GM23338 (cell line): ENCODE measurements around the gene NADK2. TPM values are rescaled to one million over a fixed set of nuclear protein-coding genes. Genes with fewer than 3 reads are reported as not detected.

Experiments
- ATAC-seq: fragments of 200-7000 bp; cut with Tn5 transposase; 3 replicates; pipeline ENCODE4 v1.9.1; 2020
- DNase-seq: peaks from one replicate; pipeline ENCODE4 v3.0.0-alpha.2; 2015; ENCODE audit warnings: low spot score
- H2AFZ ChIP-seq: fragments of 200-600 bp; sonication (generic); 2 replicates; pipeline ENCODE4 v1.8.0; 2016; ENCODE audit warnings: antibody characterized with exemption, mild to moderate bottlenecking, moderate library complexity
- H3F3A ChIP-seq: fragments of 200-600 bp; sonication (generic); replicated peaks from 2 replicates; pipeline ENCODE4 v1.8.0; 2017; ENCODE audit warnings: antibody characterized with exemption, mixed run types, low read depth
- H3K27ac ChIP-seq: fragments of 200-600 bp; sonication (generic); 2 replicates; pipeline ENCODE4 v1.6.1; 2016; ENCODE audit warnings: low read depth
- H3K27me3 ChIP-seq: fragments of 200-600 bp; sonication (generic); 2 replicates; pipeline ENCODE4 v1.8.0; 2016; ENCODE audit warnings: mild to moderate bottlenecking, mixed run types, moderate library complexity; ENCODE audit not compliant: insufficient read depth
- H3K36me3 ChIP-seq: fragments of 200-600 bp; sonication (generic); 2 replicates; pipeline ENCODE4 v1.8.0; 2016; ENCODE audit warnings: mild to moderate bottlenecking; ENCODE audit not compliant: insufficient read depth
- H3K4me1 ChIP-seq: fragments of 200-600 bp; sonication (generic); 2 replicates; pipeline ENCODE4 v1.8.0; 2016; ENCODE audit warnings: mild to moderate bottlenecking, moderate library complexity; ENCODE audit not compliant: insufficient read depth
- H3K4me2 ChIP-seq: fragments of 200-600 bp; sonication (generic); 2 replicates; pipeline ENCODE4 v1.7.1; 2017; ENCODE audit warnings: mixed run types
- H3K4me3 ChIP-seq: fragments of 200-600 bp; sonication (generic); 2 replicates; pipeline ENCODE4 v1.6.1; 2016; ENCODE audit warnings: mixed run types
- H3K79me2 ChIP-seq: fragments of 200-600 bp; sonication (generic); replicated peaks from 2 replicates; pipeline ENCODE4 v1.8.0; 2017; ENCODE audit warnings: mild to moderate bottlenecking; ENCODE audit not compliant: insufficient read depth
- H3K9me2 ChIP-seq: fragments of 200-600 bp; sonication (generic); 2 replicates; pipeline ENCODE4 v1.8.0; 2017; ENCODE audit not compliant: insufficient read depth
- H4K20me1 ChIP-seq: fragments of 200-600 bp; sonication (generic); replicated peaks from 2 replicates; pipeline ENCODE4 v1.8.0; 2017; ENCODE audit warnings: mild to moderate bottlenecking; ENCODE audit not compliant: insufficient read depth
- H3K27ac Mint-ChIP-seq: 2 replicates; pipeline ENCODE4 v1.8.0; 2020; ENCODE audit warnings: inconsistent platforms, mild to moderate bottlenecking, moderate library complexity, mixed read lengths
- H3K27me3 Mint-ChIP-seq: 3 replicates; pipeline ENCODE4 v1.8.0; 2022; ENCODE audit warnings: low read depth, mild to moderate bottlenecking, moderate library complexity, mixed read lengths, inconsistent platforms; ENCODE audit not compliant: insufficient read depth, poor library complexity
- H3K36me3 Mint-ChIP-seq: 3 replicates; pipeline ENCODE4 v1.8.0; 2021; ENCODE audit warnings: low read depth, mild to moderate bottlenecking, inconsistent platforms, moderate library complexity, mixed read lengths
- H3K4me1 Mint-ChIP-seq: 3 replicates; pipeline ENCODE4 v1.8.0; 2020; ENCODE audit warnings: mild to moderate bottlenecking, inconsistent platforms, mixed read lengths
- H3K4me3 Mint-ChIP-seq: 3 replicates; pipeline ENCODE4 v1.8.0; 2021; ENCODE audit warnings: moderate library complexity, mild to moderate bottlenecking, inconsistent platforms, mixed read lengths
- H3K9me3 Mint-ChIP-seq: 3 replicates; pipeline ENCODE4 v1.8.0; 2020; ENCODE audit warnings: moderate library complexity, mild to moderate bottlenecking, inconsistent platforms, mixed read lengths
- CTCF ChIP-seq, 2 experiments: fragments of 200-600 bp in 1 of 2; sonication (generic) in 1 of 2; conservative IDR thresholded peaks; 2 replicates each; pipeline versions ENCODE4 v1.5.1 to v1.6.1; 2016 to 2017; ENCODE audit warnings: antibody characterized with exemption in 2 of 2, low read depth in 2 of 2, mild to moderate bottlenecking in 2 of 2, moderate library complexity in 1 of 2
- JUNB ChIP-seq: IDR thresholded peaks from one replicate; pipeline ENCODE4 v1.6.1; 2016; ENCODE audit warnings: antibody characterized with exemption; ENCODE audit not compliant: unreplicated experiment
- ZNF114 ChIP-seq: fragments of 250-450 bp; sonication (Bioruptor Pico); IDR thresholded peaks from 2 replicates; pipeline ENCODE4 v1.5.0; 2020; ENCODE audit warnings: mild to moderate bottlenecking, moderate library complexity
- ZNF462 ChIP-seq: fragments of 250-450 bp; sonication (Bioruptor Pico); IDR thresholded peaks from 2 replicates; pipeline ENCODE4 v1.5.0; 2020; ENCODE audit warnings: mild to moderate bottlenecking, moderate library complexity
- polyA plus RNA-seq: library from polyadenylated mRNA; unstranded; fragments of >200 nt; fragmentation: Nextera tagmentation; extraction: Ambion mirVana; gene quantifications from 2 replicates; pipeline ENCODE4 v1.2.1, GENCODE V29; 2016
- total RNA-seq: library from RNA; depleted of rRNA; stranded (reverse); fragments of >200 nt; shearing (Covaris generic); gene quantifications from 2 replicates; pipeline ENCODE4 v1.2.3, GENCODE V29; 2014

The NADK2 gene
- total and polyA plus RNA-seq, 2 experiments from 2014 or later, result 4.5 to 16.0 TPM

GRCh38 chr5:36156121-36156601, 85.6 kb downstream of the NADK2 start:
- TF ChIP-seq ZNF114 (CRISPR knock-in tag) (no peak), CTCF (conservative IDR thresholded peaks at IDR 0.05; ENCODE audit: low read depth in 2 of 2) (no peak), ZNF462 (no peak), JUNB (no peak)
- H4K20me1 ChIP-seq, result peaks cover 8% of the 10 kb centered on the region
- H2AFZ ChIP-seq, result no peak overlapping the region
- H3K27ac ChIP-seq, result no peak overlapping the region
- no peak overlapping the region; the same call in 1 of the 2 replicates for H3K27ac Mint-ChIP-seq
- no peaks in the 10 kb centered on the region for H3K27me3 Mint-ChIP-seq
- no peaks in the 10 kb centered on the region for H3K9me3 Mint-ChIP-seq
- H3K36me3 ChIP-seq, result peaks cover 13% of the 10 kb centered on the region; the same call in 1 of the 2 replicates
- H3F3A ChIP-seq, result no peaks in the 10 kb centered on the region
- peaks cover 68% of the 10 kb centered on the region for H3K36me3 Mint-ChIP-seq
- no peak overlapping the region for H3K4me2 ChIP-seq
- H3K27me3 ChIP-seq, result no peaks in the 10 kb centered on the region
- ATAC-seq (no peak), DNase-seq (no peak)
- H3K4me3 Mint-ChIP-seq, result no peak overlapping the region
- H3K79me2 ChIP-seq, result peaks cover 50% of the 10 kb centered on the region
- H3K4me1 Mint-ChIP-seq, result peaks cover 10% of the 10 kb centered on the region; the same call in 2 of the 3 replicates
- no peak overlapping the region for H3K4me3 ChIP-seq
- no peaks in the 10 kb centered on the region; the same call in 1 of the 2 replicates for H3K4me1 ChIP-seq
- H3K9me2 ChIP-seq, result no peaks in the 10 kb centered on the region
